ENCODE results near the gene RBP4.
"Not testable (repeated sequence)": the region's sequence is repeated elsewhere in the genome, so short reads cannot be mapped to it uniquely, and the experiment has no call there.

The RBP4 gene

DNA sequence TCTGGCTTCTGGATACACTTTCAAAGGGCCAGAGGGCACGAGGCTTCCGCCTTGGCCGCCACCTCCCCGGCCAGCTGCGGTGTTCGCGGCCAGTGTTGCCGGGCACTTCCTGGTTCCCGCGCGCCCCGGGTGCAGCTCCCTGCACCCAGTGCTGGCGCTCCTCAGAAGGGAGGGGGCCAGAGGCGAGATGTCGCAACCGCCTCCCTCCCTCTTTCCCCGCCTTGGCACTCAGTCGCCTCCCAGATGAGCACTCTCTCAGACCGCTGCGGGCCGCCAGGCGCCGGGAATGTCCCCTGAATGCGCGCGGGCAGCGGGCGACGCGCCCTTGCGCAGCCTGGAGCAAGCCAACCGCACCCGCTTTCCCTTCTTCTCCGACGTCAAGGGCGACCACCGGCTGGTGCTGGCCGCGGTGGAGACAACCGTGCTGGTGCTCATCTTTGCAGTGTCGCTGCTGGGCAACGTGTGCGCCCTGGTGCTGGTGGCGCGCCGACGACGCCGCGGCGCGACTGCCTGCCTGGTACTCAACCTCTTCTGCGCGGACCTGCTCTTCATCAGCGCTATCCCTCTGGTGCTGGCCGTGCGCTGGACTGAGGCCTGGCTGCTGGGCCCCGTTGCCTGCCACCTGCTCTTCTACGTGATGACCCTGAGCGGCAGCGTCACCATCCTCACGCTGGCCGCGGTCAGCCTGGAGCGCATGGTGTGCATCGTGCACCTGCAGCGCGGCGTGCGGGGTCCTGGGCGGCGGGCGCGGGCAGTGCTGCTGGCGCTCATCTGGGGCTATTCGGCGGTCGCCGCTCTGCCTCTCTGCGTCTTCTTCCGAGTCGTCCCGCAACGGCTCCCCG is 34.4 kb downstream of the RBP4 start, which contains the start of gene FFAR4:
TSS of gene FFAR4 (plus strand) at position 231 of the 842 bp plus-strand sequence. CDS start at position 287, 56 bp downstream.
- DNase-seq (ENCODE audit: low read depth), result no peak

DNA sequence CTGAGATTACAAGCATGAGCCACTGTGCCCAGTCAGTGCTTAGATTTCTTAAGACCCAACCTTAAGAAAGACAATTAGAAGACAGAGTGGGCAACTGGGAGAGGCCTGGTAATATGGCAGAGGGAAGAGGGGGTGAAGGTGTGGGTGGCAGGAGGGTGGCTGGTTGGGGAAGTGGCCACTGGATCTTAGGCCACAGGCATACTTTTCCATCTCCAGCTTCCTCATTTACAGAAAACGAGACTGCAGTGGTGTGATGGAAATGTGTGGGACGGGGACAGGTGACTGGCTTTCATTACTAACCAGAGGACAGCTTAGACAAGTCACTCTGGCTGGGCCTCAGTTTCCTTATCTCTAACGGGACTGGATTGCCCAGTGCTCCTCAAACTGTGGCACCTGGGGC is 35.6 kb downstream of the RBP4 start:
- DNase-seq (ENCODE audit: low read depth), result no peak

DNA sequence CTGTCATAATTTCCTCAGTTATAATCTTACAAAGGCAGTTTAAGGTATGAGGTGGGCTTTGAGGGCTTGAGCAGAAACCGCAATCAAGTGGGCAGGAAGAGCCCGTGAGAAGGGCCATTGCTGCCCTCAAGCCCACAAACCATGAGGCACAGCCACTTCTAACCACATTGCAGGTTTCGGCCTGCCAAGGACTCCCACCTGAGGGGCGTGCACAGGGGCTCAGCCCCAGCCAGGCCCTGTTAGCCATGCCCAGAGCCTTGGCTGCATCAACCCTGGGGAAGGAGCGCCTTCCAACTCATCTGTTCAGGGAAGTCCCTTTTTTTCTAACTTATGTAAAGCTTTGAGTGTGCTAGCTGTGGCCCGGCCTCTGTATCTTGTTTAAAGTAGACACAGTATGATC is 40.5 kb downstream of the RBP4 start:
- DNase-seq (ENCODE audit: low read depth), result no peak

DNA sequence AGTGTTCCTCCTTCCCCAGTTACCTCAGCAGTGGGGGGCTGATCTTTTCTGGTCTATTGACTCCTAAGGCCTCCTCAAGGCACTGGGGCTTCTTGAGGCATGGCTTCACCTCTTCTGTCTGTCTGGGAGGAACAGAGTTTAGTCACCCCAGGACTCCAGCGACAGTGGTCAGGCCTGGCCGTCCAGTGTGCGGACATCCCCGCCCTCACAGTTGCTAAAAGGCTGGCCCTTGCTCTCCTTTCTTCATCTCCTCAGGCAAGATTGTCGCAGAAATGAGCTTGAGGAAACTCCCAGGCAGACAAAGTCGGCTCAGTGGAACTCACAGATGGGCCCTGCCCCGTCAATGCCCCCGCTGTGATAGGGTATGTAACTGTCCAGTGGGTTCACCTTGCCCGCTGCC is 41.5 kb downstream of the RBP4 start:
- no peak for DNase-seq (ENCODE audit: low read depth)

DNA sequence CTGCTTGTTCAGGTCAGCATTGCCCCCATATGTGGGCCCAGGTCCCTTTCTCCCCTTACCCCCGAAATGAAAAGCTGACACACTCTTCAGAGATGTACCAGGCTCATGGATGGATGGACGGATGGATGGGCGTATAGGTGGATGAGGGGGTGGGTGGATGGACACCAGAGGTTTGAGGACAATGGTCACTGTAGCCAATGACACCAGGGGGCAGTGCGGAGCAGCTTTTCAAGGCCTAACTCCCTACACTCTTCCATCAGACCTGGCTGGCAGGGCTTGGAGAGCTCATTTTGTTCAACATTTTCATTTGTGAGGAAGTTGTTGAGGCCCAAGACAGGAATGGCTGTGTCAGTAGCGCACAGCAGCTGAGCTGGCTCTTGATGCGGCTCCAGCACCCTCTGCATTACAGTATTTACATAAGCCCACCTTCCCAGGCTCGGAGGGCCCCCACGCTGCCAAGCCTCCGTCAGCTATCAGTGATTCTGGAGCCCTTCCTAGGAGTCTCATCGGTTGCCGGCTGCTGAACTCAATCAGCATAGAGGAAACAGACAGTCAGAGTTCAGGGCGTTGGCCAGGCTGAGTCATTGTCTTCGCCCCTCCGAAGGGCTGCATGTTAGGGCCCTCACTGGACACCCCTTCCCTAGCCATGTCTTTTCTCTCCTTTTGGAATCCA is 46.1 kb downstream of the RBP4 start:
- DNase-seq (ENCODE audit: low read depth), result peak; percentile 58

DNA sequence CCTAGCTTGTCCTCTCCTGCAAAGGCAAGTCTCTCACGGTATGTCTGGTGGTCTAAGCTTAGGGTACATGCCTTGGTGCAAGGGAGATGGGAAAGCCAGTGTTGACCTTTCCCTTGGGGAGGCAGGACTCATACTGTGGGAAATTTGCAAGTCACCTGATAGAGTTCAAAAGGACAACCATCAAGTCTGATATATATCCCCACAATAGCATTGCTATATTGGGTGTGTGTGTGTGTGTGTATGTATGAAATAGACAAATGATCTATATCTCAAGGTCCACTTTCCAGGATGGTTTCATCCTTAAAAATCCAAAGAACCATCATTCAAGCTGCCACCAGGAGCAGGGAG is 46.7 kb downstream of the RBP4 start:
- DNase-seq (ENCODE audit: low read depth), result no peak

DNA sequence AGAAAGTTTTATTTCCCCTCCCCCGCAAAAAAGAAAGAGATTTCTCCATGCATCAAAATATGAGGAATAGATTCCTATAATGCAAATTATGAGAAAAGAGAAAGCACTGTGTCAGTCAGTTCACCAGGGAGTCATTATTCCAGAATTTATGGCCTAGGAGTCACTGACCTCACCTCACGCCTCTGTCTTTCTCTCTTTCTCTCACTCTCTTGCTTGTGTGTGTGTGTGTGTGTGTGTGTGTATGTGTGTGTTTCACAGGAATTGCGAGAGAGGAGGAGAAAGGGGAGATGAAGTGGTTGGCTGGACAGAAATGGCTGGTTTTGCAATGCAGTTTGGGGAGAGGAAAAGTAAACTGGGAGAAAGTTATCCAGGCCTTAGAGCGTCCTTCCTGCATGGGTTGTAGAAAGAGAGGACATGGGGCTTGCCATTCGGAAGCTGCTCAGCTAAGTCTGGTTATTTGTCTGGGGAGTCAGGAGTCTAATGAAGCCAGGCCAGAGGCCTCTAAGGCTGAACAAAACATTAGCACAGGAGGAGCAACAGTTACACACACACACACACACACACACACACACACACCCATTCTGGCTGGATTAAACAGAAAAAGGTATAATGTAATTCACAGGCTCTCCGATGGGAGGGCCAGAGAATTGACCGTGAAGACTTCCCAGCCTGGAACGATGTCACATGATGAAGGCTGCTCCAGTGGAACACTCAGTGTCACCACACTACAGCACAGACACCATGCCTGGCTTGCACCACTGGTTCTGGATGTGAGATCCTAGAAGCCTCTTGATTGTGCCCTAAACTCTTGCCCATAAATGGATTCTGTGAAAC is 47.3 kb downstream of the RBP4 start:
- no peak for DNase-seq (ENCODE audit: low read depth)

DNA sequence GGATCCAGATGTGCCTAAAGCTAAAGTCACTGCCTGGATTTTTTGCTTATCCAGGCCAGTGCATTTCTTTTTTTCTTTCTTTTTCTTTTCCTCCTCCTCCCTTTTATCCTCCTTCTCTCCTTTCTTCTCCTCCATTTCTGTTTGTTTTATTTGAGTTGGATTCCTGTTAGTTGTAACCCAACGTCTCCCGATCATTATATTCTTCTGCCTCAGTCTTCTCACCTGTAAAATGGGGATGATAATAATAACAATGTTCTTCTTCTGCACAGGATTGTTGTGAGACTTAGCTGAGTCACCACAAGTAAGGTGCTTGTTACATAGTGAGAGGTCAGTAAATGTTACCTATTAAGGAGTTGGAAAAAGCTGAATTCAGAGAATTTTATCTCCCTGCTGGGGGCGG is 48.3 kb downstream of the RBP4 start:
- no peak for DNase-seq (ENCODE audit: low read depth)

DNA sequence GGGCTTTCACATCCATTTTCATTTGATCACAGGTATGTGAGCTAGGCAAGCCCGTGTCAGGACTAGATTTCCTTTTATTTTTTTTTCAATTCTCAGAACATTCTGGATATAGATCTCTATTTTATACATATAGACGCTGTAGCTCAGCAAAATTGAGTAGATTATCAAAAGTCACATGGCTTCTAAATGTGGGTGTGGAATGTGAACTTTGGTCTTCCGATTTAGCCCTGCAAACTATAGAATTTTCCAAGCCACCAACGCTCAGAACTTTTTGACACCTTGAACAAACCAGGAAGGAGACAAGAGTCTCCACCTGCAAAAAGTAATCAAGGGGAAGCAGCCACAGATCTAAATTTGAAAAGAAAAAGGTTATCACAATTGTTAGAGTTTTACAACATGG is 50.4 kb downstream of the RBP4 start:
- no peak for DNase-seq (ENCODE audit: low read depth)

DNA sequence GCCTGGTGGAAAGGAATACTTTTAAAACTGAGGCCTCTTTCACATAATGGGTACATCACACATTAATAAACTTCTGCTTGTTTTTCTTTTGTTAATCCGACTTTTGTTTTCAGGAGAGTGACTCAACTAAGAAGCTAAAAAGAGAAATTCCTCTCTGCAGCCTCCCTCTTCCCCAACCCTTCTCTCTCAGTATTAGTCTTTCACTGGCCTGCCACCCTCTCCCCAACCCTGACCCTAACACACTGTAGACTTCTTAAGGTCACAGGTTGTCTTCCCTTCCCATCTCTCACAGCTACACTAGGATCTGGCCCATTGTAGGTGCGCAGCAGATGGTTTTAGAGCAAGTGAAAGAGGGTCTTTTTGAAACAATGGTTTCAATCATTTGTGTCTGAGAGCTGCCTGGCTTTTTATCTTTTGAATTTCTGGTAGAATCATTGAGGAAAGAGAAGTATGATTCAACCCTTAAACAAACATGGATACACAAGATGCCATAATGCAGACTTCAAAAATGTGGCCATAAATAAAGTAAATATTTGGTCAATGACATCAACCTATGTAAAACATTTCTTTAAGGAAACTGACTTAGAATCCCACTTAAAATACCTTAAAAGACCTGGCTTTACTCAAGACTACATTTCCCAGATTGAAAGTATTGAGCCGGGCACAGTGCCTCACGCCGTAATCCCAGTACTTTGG is 52.5 kb downstream of the RBP4 start:
- DNase-seq (ENCODE audit: low read depth), result no peak

DNA sequence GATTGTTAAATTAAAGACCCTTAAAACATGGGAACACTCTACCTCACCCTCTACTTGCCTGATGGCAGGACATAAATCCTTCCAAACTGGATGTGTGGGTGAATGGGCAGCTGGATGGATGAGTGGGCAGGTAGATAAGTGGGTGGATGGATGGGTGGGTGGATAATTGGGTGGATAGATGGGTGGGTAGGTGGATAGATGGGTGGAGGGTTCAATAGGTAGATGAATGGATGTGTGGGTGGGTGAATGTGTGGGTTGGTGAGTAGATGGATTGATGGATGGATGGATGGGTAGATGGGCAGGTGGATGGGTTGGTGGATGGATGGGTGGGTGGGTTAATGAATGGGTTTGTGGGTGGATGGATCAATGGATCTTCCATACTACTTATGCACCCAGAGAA is 53.5 kb downstream of the RBP4 start:
- DNase-seq (ENCODE audit: low read depth), result no peak

DNA sequence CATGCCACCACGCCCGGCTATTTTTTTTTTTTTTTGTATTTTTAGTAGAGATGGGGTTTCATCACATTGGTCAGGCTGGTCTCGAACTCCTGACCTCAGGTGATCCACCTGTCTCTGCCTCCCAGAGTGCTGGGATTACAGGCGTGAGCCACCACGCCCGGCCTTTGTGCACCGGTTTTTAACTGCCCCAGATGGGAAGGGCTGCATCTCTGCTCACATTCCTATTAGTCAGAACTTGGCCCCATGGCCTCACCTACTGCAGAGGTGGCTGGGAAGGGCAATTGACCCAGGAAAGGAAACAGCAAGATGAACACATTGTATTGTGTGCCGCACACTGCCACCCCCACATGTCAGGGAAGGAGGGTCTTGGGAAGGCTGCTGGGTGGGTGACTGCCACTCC is 54.0 kb downstream of the RBP4 start:
- DNase-seq (ENCODE audit: low read depth), result not testable (repeated sequence)

DNA sequence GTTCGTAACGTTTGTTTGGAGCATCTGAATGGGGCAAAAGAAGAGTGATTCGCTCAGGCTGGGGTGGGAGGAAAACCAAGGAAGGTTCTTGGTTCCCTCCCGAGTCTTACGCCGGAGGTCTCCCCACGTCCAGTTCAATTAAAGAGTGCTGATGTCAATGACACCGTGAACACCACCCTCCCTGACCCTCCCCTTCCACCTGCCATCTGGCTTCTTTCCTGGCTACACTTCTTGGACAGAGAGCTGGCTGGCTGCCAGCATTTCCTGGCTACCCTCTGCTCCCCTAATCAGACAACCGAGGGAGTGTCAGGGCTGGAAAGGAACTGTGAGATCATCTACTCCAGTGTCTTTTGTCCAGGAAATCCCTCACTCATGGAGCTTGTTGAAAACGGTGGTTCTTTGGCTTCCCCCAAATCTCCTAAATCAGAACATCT is 58.7 kb downstream of the RBP4 start:
- no peak for DNase-seq (ENCODE audit: low read depth)

Data from CMK (cell line).